ENCODE results near the gene GRIK2. TPM values are rescaled to one million over a fixed set of nuclear protein-coding genes. Genes with fewer than 3 reads are reported as not detected.

Gene GRIK2
- total RNA-seq, 2 experiments from 2014 or later = not detected

DNA sequence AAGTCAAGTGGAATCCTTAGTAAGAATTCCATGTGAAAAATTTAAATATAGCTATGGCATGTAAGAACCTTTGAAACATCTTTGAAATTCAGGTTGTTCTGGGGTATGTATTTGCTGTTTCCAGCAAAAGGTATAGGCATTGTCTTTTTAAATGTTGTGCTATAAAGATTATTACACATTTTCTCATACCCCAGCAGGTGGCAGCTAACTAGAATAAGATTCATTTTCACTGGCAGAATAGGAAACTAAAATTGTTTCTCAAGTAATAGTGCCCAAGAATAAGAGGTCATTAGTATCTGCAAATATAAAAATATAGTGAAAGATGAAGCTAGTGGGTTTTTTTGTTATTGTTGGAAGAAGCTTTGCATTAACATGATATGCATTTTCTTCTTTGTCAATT lies 1.8 kb downstream of the GRIK2 start:
- Mint-ChIP-seq H3K4me3 (no peak overlapping the region), H3K27me3 (peaks cover 73% of the 10 kb centered on the region), H3K27ac (no peak overlapping the region), H3K36me3 (no peaks in the 10 kb centered on the region), H3K4me1 (no peaks in the 10 kb centered on the region), H3K9me3 (peaks cover 6% of the 10 kb centered on the region)
- DNase-seq = no peak

DNA sequence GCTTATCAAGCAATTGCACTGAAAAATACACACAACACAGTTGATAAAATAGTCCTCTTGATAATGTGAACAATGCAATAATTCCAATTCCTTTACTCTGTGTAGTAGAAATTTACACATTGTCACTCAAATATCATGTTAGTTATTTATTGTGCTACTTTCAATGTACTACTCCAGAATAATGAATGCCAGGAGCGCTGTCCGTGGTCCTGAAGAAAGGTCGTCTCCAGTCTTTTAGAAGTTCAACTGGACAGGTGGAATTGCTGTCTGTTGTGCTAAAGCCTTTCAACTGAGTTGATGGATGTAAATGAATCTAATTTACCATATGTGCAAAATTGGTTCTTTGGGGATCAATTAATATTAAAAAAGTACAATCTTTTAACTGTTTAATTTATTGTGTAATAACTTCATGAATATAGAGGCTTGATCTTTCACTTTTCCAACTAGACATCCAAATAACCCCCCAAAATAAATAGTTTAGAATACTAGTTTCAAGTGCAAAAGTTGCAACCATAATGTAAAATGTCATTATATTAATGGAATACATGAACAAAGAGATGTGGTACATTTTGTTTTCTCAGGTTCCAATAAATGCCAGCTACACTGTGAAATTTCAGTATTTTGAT lies 3.2 kb downstream of the GRIK2 start:
- DNase-seq = no peak
- Mint-ChIP-seq H3K4me1 (no peaks in the 10 kb centered on the region), H3K27ac (no peak overlapping the region), H3K27me3 (peaks cover 75% of the 10 kb centered on the region), H3K36me3 (no peaks in the 10 kb centered on the region), H3K4me3 (no peak overlapping the region), H3K9me3 (peaks cover 6% of the 10 kb centered on the region)

DNA sequence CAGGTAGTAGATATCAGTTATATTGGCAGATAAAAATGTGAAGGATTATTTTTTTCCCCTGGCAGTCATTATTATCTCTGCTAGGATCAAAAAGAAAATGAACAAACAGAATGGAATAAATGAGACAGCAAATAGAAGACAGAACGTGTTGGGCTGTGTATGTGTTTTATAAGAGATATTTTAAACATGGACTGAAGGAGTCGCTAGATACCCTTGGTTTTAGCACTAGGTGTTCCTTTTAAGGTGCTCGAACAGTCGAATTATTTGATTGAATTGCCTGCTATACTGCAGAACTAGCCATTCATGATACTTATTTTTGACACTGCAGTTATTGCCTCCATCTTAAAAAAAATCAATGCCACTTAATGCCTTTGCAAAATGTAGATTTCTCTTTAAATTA lies 3.7 kb downstream of the GRIK2 start:
- Mint-ChIP-seq H3K4me3 (no peak overlapping the region), H3K4me1 (no peaks in the 10 kb centered on the region), H3K27ac (no peak overlapping the region), H3K36me3 (no peaks in the 10 kb centered on the region), H3K9me3 (peaks cover 7% of the 10 kb centered on the region), H3K27me3 (peaks cover 74% of the 10 kb centered on the region)
- DNase-seq = no peak

DNA sequence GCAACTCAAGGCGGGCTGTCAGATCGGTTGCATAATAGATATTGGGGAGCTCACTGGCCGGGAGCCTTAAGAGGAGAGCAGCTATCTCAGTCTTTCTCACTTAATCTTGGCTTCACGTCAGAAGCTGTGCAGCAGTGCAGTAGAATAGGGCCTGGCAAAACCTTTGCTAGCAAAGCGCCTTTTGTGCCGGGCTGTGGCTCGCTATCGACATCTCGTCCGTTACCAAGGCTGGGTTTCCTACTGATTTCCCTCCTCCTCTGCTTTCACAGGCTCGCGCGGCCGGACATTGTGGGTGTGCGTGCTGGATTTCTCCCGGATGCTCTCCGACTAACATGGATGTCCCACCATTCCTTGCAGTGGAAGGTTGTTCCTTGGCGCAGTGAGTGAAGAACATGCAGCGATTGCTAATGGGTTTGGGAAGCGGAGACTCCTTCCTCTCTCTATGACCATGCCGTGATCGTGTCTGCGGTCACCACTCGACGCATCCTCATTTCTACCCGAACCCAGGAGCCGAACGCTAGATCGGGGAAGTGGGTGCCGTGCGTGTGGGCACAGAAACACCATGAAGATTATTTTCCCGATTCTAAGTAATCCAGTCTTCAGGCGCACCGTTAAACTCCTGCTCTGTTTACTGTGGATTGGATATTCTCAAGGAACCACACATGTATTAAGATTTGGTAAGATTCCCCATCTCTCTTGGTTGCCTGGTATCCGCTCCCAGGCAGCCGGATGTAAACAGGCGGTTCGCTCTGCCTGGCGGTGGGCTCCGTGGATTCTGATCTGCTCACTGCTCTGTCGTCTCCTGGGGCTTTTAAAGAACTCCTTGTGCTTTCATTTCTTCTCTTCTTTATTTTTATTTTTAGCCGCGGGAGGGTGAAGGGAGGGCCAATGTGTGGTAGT lies 5.5 kb downstream of the GRIK2 start:
- Mint-ChIP-seq H3K36me3 (no peaks in the 10 kb centered on the region), H3K4me3 (no peak overlapping the region), H3K27ac (no peak overlapping the region), H3K27me3 (peaks cover 72% of the 10 kb centered on the region), H3K9me3 (peaks cover 7% of the 10 kb centered on the region), H3K4me1 (no peaks in the 10 kb centered on the region)
- no peak for DNase-seq

DNA sequence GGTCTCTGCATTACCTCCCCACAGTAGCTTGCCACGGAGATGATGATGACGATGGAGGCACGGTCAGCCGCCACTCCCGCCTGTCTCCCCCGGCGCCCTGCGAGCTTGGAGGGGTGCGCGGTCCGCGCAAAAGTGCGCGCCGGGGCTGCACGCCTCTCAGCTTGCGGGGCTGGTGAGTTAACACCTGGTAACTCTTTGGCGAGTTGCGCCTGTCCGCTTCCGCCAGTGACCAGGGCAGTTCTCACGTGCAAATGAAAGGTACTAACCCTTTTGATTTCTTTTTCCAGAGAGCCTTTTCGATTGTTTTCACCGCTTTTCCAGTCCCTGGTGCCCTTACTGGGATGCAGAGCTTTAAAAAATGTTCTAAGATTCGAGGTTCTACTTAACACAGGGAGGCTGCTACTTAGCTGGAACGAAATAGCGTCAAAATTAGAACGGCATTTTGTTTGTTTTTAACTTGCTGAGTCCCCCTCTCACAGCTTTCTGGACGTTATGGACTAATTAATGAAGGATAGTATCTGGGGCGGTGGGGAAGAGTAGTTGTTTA lies 6.2 kb downstream of the GRIK2 start:
- no peaks in the 10 kb centered on the region for H3K36me3 Mint-ChIP-seq
- no peak for DNase-seq
- peaks cover 6% of the 10 kb centered on the region for H3K9me3 Mint-ChIP-seq
- H3K4me1 Mint-ChIP-seq = no peaks in the 10 kb centered on the region
- no peak overlapping the region for H3K27ac Mint-ChIP-seq
- H3K4me3 Mint-ChIP-seq = no peak overlapping the region
- H3K27me3 Mint-ChIP-seq = peaks cover 70% of the 10 kb centered on the region

DNA sequence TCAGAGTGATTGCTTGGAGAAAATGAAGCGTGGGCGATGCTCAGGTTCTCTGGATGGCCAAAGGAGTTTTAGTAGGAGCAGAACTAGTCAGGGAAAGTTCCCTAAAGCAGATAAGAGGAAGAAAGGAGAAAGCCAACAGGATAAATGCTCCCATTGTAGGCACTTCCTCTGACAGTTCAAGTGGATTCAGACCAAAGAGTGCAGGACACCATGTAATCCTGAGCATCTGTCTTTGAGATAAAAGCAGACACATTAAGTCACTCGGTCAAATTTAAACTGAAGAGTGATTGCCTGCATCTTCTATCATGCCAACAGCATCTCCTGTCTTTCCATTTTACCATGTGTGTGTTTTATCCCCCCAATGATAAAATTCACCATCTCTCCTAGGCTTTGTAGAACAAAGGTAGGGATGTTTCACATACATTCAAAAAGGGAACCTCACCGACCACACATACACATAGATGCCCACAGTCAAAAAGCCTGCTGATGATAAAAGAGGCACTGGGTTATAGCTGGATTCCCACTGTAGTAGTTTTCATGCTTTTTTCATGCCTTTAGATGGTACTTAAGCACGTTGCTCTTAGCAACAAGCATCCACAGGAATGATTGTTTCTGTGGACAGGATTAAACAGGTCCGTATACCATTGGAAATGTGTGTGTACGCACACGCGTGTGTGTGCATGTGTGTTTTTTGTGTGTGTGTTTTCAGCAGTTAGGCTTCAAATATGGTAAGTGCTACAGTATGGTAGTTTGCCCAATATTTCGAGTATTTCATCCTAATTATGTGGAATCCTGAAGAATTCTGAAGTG lies 7.0 kb downstream of the GRIK2 start:
- Mint-ChIP-seq H3K27me3 (peaks cover 69% of the 10 kb centered on the region), H3K9me3 (peaks cover 6% of the 10 kb centered on the region)

DNA sequence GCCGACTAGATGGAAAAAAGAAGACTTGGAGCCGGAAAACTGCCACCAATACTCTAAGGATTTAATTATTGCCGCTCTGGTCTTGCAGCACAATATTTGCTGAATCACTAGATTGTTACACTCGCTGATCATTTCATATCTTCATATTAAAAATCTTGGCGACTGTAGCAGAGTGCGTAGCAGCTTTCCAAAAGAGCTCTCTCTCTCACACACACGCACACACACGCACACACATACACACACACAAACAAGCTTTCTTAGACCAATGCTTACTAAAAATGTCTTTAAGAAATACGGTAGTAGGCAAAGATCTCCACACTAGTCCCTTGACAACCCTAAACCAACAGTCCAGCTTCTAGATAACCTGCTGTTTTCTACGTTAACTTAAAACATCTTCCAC lies 7.7 kb downstream of the GRIK2 start:
- no peak overlapping the region for H3K4me3 Mint-ChIP-seq
- no peak overlapping the region for H3K27ac Mint-ChIP-seq
- H3K9me3 Mint-ChIP-seq = peaks cover 6% of the 10 kb centered on the region
- H3K27me3 Mint-ChIP-seq = peaks cover 69% of the 10 kb centered on the region
- H3K36me3 Mint-ChIP-seq = no peaks in the 10 kb centered on the region
- H3K4me1 Mint-ChIP-seq = no peaks in the 10 kb centered on the region
- DNase-seq = no peak

More for the DNA sequence above, 7.0 kb downstream of the GRIK2 start:
- Mint-ChIP-seq H3K27ac (no peak overlapping the region), H3K36me3 (no peaks in the 10 kb centered on the region), H3K4me1 (no peaks in the 10 kb centered on the region), H3K4me3 (no peak overlapping the region)
- DNase-seq = no peak

DNA sequence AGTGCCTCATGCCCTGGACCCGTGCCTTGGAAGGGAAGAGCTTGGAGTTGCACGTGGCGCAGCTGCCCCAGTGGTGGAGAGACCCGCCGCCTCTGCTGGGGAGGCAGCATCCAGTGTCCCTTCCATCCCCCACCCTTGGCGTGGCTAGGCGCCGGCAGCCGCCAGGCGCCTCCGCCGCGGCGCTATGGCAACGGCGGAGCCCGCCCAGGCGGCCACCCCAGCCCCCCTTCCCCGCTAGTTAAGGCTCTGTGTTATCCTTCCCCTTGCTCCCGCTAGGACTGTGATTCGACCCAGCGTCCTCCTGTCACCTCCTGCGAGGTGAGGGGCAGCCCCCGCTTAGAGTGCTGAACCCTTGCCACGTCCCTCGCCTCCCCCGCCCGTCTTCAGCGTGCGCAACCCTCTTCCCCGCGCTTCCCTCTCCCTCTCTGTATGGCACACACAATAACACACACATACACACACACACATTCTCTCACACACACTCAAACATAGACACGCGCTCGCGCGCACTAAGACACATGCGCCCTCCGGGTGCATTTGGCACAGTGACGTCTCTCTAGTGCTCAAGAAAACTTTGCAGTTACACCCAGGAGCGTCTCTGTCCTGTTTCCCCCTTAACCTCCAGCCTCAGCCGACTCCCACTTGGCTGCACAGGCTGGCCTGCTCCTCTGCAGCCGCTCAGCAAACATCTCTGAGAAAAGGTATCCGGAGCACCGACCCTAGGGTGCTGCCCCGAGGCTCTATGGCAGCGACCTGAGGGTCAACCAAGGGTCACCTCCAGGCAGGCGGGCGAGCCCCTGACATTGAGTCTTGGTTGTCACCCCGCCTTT lies 8.5 kb downstream of the GRIK2 start:
- peaks cover 4% of the 10 kb centered on the region for H3K9me3 Mint-ChIP-seq
- no peaks in the 10 kb centered on the region for H3K4me1 Mint-ChIP-seq
- DNase-seq = no peak
- H3K4me3 Mint-ChIP-seq = no peak overlapping the region
- no peaks in the 10 kb centered on the region for H3K36me3 Mint-ChIP-seq
- H3K27ac Mint-ChIP-seq = no peak overlapping the region
- H3K27me3 Mint-ChIP-seq = peaks cover 64% of the 10 kb centered on the region

DNA sequence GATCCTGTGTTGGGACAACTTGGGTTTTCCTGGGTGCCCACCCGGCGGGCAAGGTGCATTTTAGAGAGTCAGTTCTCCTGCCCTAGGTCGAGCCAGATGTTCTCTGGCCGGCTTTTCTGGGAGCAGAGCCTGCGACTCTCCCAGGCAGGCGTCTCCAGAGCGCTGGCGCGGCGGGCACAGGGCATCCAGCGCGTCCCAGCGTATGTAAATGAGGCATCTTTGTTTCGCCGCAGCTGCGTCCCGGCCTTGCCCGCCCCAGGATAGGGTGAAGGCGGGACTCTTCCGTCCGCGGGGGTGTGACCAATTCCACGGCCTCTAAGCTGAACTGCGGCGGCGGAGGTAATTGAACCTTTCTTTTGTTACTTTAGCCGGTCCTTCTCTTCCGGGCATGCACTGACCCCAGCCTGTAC lies 9.1 kb downstream of the GRIK2 start:
- peaks cover 61% of the 10 kb centered on the region for H3K27me3 Mint-ChIP-seq

DNA sequence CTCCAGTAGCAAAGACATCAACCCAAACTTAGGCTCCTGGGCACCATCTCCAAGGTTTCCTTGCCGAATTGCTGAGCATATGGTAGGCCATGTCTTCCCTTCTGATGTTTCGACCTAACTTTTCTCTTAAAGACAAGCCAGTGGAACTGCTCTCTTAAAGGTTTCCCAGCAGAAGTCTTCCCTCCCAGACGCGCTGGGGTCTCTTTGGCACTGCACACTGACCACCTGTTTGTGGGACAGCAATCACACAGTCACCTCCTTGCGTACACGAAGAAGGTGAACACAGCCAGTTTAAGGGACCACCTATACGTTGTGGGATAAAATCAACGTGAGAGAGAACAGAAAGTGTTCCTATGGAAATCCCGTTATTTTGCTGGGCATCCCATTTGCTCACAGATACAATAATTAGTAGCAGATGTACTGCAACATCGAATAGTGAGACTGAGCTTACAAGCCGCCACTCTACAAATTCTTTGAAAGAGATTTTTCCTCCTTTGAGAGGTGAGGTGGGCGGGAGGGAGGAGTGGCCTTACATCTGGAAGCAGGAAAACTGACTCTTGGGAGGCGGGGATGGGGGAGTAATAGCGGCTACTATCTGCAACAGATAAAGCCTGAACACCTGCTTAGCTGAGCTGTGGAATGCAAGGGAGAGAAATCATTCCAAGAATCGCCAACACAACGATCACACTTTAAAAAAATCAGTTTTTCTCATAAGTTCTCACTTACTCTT lies 9.9 kb downstream of the GRIK2 start:
- Mint-ChIP-seq H3K27me3 (peaks cover 58% of the 10 kb centered on the region), H3K27ac (no peak overlapping the region), H3K4me1 (no peaks in the 10 kb centered on the region), H3K9me3 (peaks cover 3% of the 10 kb centered on the region), H3K4me3 (no peak overlapping the region), H3K36me3 (no peaks in the 10 kb centered on the region)
- DNase-seq = no peak

More for the DNA sequence above, 9.1 kb downstream of the GRIK2 start:
- H3K4me3 Mint-ChIP-seq = no peak overlapping the region
- peaks cover 3% of the 10 kb centered on the region for H3K9me3 Mint-ChIP-seq
- H3K4me1 Mint-ChIP-seq = no peaks in the 10 kb centered on the region
- DNase-seq = no peak
- no peaks in the 10 kb centered on the region for H3K36me3 Mint-ChIP-seq
- H3K27ac Mint-ChIP-seq = no peak overlapping the region

DNA sequence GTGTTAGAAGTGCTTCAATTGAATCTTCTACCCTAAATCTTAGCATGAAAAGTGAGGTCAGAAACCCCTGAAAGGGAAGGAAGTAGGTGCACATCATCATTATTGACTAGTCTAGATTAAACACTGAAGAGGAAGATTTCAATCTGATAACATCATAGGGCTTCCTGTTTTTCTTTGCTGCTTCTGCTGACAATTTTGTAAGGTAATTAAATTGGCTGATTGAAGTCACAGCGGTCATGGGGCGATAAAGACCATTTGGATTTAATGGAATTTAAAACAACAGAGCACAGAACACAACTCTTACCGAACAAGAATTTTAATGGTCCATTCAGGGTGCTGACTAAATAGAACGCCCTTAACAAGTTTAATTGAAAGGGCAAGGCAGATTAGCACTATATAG lies 11.3 kb downstream of the GRIK2 start:
- no peak overlapping the region for H3K27ac Mint-ChIP-seq
- H3K36me3 Mint-ChIP-seq = no peaks in the 10 kb centered on the region
- no peaks in the 10 kb centered on the region for H3K4me1 Mint-ChIP-seq
- H3K27me3 Mint-ChIP-seq = peaks cover 44% of the 10 kb centered on the region
- no peak for DNase-seq
- H3K9me3 Mint-ChIP-seq = peaks cover 2% of the 10 kb centered on the region
- H3K4me3 Mint-ChIP-seq = no peak overlapping the region

DNA sequence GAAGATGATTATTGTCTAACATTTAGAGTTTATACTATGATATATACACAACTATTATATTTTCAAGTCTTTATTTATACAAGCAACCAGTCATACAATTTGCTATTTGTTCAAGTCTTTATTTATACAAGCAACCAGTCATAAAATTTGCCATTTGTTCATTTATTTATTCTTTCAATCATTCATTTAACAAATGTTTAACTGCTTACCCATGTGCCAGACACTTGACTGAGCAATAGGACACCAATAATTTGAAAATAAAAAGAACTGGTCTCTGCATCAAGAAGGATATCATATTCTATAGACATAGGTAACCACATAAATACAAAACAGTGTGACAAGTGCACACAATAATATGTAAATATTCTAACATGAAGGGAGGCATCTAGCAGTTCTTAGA lies 20.3 kb downstream of the GRIK2 start:
- no peaks in the 10 kb centered on the region for H3K9me3 Mint-ChIP-seq
- no peaks in the 10 kb centered on the region for H3K4me1 Mint-ChIP-seq
- H3K36me3 Mint-ChIP-seq = no peaks in the 10 kb centered on the region
- DNase-seq = no peak
- H3K27me3 Mint-ChIP-seq = no peaks in the 10 kb centered on the region
- H3K27ac Mint-ChIP-seq = no peak overlapping the region
- H3K4me3 Mint-ChIP-seq = no peak overlapping the region

DNA sequence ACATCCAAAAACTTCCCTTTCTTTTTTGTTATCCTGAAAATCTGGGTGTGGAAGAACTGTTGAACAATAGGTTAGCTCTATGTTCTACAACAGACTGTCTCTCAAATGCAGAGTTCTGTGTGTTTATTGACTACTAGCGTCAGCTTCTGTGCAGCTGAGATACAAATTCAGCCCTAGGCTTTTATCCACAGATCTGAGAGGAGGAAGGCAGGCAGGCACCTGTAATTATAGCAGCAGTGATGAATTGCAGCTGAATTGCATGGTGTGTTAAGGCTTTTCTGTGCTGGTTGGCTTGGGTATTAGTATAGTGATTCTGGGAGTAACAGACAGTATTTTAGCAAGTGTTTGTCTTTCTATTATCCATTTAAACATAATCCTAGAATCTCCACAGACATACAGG lies 24.4 kb downstream of the GRIK2 start:
- Mint-ChIP-seq H3K36me3 (no peaks in the 10 kb centered on the region), H3K27me3 (no peaks in the 10 kb centered on the region), H3K4me1 (no peaks in the 10 kb centered on the region), H3K27ac (no peak overlapping the region), H3K9me3 (peaks cover 1% of the 10 kb centered on the region), H3K4me3 (no peak overlapping the region)
- DNase-seq = no peak

DNA sequence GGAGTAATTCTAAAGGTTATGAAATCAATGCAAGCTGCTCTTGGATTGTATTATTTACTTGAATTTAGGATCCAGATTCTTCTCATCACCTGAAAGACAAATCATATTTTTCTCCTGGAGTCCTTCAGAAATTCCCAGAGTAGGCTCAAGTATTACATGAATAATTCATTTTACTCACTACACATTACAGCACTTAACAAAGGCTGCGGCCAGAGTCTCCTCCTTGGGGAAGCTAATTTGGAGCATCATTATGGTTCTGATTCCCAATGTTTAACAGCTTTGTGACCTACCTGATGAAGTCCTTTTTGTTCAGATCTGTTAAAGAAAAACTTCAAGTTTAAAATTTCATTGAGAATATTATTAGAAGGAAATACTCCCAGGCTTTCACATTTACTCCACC lies 28.7 kb downstream of the GRIK2 start:
- Mint-ChIP-seq H3K36me3 (no peaks in the 10 kb centered on the region), H3K9me3 (peaks cover 4% of the 10 kb centered on the region), H3K27me3 (no peaks in the 10 kb centered on the region), H3K27ac (no peak overlapping the region), H3K4me1 (no peaks in the 10 kb centered on the region), H3K4me3 (no peak overlapping the region)
- no peak for DNase-seq

Data from activated naive CD8-positive, alpha-beta T cell treated with anti-CD3 and anti-CD28 coated beads for 36 hours (primary cell).